ENCODE data around the gene AGPS.

GRCh38 chr2:177400337-177400923 is 7.9 kb downstream of the AGPS start:
- no peak for TF ChIP-seq EP300 (IDR thresholded peaks at IDR 0.05)
- no peak for TF ChIP-seq CTCF (IDR thresholded peaks at IDR 0.05)

Data from gastroesophageal sphincter (tissue), 3 donors.